Heart right ventricle (tissue), 16 donors: ENCODE results near the gene RXRA. TPM values are rescaled to one million over a fixed set of nuclear protein-coding genes. Genes with fewer than 3 reads are reported as not detected.

Experiments
- ATAC-seq, 8 donors: fragments of 200-7000 bp; cut with Tn5 transposase; one replicate each; pipeline ENCODE4 v1.9.1; 2020; ENCODE audit warnings: mild to moderate bottlenecking in 8 of 8, moderate library complexity in 8 of 8, moderate number of reproducible peaks in 1 of 8
- DNase-seq, 2 donors: peaks; one replicate each; pipeline ENCODE4 v3.0.0-alpha.2; 2020
- H3K27ac ChIP-seq, 10 donors: fragments of 200-600 bp; sonication (generic) in 2 of 10; one replicate each; pipeline versions ENCODE4 v1.5.0 to v1.8.0; 2020 to 2022; ENCODE audit warnings: mild to moderate bottlenecking in 3 of 10
- H3K27me3 ChIP-seq, 7 donors: fragments of 200-600 bp; one replicate each; pipeline ENCODE4 v1.8.0; 2021 to 2022; ENCODE audit warnings: mild to moderate bottlenecking in 2 of 7
- H3K36me3 ChIP-seq, 9 donors: fragments of 200-600 bp; sonication (generic) in 1 of 9; one replicate each; pipeline versions ENCODE4 v1.5.0 to v1.8.0; 2020 to 2022; ENCODE audit warnings: mild to moderate bottlenecking in 2 of 9
- H3K4me1 ChIP-seq, 9 donors: fragments of 200-600 bp; sonication (generic) in 1 of 9; one replicate each; pipeline versions ENCODE4 v1.5.0 to v1.8.0; 2020 to 2022; ENCODE audit warnings: mild to moderate bottlenecking in 4 of 9
- H3K4me3 ChIP-seq, 10 donors: fragments of 200-600 bp; sonication (generic) in 2 of 10; one replicate each; pipeline versions ENCODE4 v1.5.0 to v1.8.0; 2020 to 2022; ENCODE audit warnings: mild to moderate bottlenecking in 7 of 10, moderate library complexity in 2 of 10
- H3K9me3 ChIP-seq, 11 donors: fragments of 200-600 bp in 10 of 11; sonication (generic) in 2 of 11; one replicate each; pipeline versions ENCODE4 v1.5.0 to v1.8.0; 2013 to 2022; ENCODE audit warnings: mild to moderate bottlenecking in 2 of 11, control low read depth in 1 of 11, moderate library complexity in 1 of 11
- WGBS, 2 donors: extraction: QIAGEN DNeasy Blood & Tissue Kit; methylation state at CpG; one replicate each; pipeline ENCODE4 v1.1.7; 2013; ENCODE audit warnings: inconsistent platforms in 1 of 2; 5-methylcytosine and 5-hydroxymethylcytosine counted together
- intact Hi-C, 10 donors: fragments of 100-400 bp; cut with DNase I; formaldehyde crosslinking; loops; one replicate each; pipeline versions ENCODE4 v1.11.1 to v1.14.2; 2022
- polyA plus RNA-seq, 2 donors: library from polyadenylated mRNA; stranded (reverse); fragments of 200-250 nt; gene quantifications; one replicate each; pipeline ENCODE4 v1.2.3, GENCODE V29; 2013
- total RNA-seq, 10 donors: library from RNA; stranded (reverse); fragmentation: NEBNext Ultra II Directional in 3 of 10; extraction: Animal tissue kit (Norgen Biotek cat#: 25700) in 3 of 10; gene quantifications; one replicate each; pipeline versions ENCODE4 v1.2.1 to v1.2.4, GENCODE V29; 2021 to 2023
- TF ChIP-seq, protein P1 (sequence below), 9 donors: fragments of 200-600 bp; sonication (generic) in 2 of 9; IDR thresholded peaks; one replicate each; pipeline versions ENCODE4 v1.5.0 to v1.8.0; 2021 to 2022; ENCODE audit warnings: antibody characterized with exemption in 9 of 9, mild to moderate bottlenecking in 5 of 9, moderate library complexity in 1 of 9
- donor health status: Arrhythmogenic right ventricular cardiomyopathy.
- donor health status: ischemic (EF 13 %, LVEDD 7.1; RV severe dilation, severe dysfunction).
- donor health status: healthy with polysubstance abuse.
- donor health status: DM: no; HTN: yes; CAD: no.
- donor health status: DM: no; HTN: no; CAD: no.
- donor health status: ischemic (EF 25% LVEDD 6.9; RV normal size, moderate dysfunction).
- donor health status: ischemic (EF 25% LVEDD 5.7; RV mildly dilated, moderate dysfunction).
- donor health status: healthy.
- donor health status: DM: yes; HTN: yes; CAD: no.
- donor health status: Ischemic cardiomyopathy.
- donor health status: ischemic (EF 35%, LVEDD 5.7; RV mildly dilated, moderate dysfunction).
- donor health status: nonischemic (EF 11% LVEDD 7.7; RV severe dilation, severe dysfunction).
- donor health status: DM: yes; HTN: yes; CAD: no.
- donor health status: PGD.
- donor health status: ischemic (EF 29% LVEDD 5.4; RV normal size, mild dysfunction).
- donor health status: nonischemic (EF 23%, LVEDD 6.1; RV moderate dilation, normal function).

Gene RXRA
- total and polyA plus RNA-seq, 12 donors = 22.6 to 92.3 (median 42.0) TPM

DNA sequence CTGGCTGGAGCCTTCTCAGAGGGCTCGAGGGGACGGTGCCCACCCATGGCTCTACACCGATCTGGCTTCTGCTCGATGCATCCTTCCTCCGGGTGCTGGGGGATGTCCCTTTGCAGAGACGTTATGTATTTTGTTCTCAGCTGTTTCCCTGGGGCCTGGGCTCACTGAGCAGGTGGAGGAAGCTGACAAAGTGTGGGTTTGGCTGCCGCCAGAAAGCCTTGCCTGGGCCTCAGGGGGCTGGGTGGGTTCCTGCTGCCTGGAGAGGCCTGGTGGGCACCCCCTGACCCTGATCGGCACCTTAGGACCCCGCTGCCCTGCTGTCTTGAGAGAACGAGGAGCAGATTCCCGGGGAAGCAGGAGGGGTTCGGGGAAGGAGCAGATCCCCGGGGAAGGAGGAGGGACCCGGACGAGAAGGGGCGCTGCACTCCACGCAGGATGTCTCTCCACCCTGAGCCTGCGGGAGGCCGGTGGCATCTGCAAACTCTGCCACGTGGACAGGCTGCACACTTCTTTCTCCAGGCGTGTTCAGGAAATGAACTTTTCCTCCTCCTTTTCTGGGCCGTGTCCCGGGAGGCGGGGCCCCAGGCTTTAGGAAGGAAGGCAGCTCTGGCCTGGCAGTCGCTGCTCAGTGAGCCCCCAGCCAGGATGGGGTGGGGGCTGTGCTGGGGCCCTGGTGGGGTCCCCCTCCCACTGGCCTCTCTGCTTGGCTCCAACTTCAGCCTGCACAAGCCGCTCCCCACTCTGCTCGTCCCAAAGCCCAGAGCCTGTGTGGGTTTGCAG, 148.9 kb downstream of the RXRA start:
- ATAC-seq = peak; percentile 57 to 91 (median 79)
- intact Hi-C loops = no loop called here
- Histone ChIP-seq H3K4me3 (no peak overlapping the region), H3K36me3 (no peaks in the 10 kb centered on the region), H3K9me3 (no peaks in the 10 kb centered on the region), H3K27me3 (no peaks in the 10 kb centered on the region), H3K27ac (peak overlapping the region; percentile 61 to 79 (median 69)), H3K4me1 (peaks cover 14 to 46% (median 25%) of the 10 kb centered on the region in 9 donors)
- TF ChIP-seq, protein P1, sequence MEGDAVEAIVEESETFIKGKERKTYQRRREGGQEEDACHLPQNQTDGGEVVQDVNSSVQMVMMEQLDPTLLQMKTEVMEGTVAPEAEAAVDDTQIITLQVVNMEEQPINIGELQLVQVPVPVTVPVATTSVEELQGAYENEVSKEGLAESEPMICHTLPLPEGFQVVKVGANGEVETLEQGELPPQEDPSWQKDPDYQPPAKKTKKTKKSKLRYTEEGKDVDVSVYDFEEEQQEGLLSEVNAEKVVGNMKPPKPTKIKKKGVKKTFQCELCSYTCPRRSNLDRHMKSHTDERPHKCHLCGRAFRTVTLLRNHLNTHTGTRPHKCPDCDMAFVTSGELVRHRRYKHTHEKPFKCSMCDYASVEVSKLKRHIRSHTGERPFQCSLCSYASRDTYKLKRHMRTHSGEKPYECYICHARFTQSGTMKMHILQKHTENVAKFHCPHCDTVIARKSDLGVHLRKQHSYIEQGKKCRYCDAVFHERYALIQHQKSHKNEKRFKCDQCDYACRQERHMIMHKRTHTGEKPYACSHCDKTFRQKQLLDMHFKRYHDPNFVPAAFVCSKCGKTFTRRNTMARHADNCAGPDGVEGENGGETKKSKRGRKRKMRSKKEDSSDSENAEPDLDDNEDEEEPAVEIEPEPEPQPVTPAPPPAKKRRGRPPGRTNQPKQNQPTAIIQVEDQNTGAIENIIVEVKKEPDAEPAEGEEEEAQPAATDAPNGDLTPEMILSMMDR (IDR thresholded peaks at IDR 0.05) = peak in 1 of 9 donors; percentile 19
- DNase-seq = peak; percentile 80 to 87
- WGBS, 2 donors = 34 to 44% methylated on average over 27 of the region's 27 CpGs

DNA sequence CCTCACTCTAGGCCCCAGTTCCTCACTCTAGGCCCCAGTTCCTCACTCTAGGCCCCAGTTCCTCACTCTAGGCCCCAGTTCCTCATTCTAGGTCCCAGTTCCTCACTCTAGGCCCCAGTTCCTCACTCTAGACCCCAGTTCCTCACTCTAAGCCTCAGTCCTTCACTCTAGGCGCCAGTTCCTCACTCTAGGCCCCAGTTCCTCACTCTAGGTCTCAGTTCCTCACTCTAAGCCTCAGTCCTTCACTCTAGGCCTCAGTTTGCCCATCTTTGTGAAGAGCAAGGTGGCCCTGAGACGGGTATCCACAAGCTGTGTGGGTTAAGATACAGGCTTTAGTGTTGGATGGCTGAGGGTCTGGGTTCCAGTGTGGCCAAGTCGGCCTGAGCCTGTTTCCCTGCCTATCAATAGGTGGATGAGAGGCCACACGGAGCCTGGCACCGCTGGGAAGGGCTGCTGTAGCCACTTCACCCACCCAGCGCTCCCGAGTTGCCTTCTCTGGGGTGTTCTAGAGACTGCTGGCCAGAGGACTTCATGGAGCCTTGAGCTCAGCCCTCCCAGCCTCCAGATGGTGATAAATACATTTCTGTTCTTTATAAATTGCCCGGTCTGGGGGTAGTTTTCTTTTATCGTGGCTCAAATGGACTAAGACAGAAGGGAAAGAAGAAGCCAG, 150.2 kb downstream of the RXRA start:
- Histone ChIP-seq H3K36me3 (no peaks in the 10 kb centered on the region), H3K27ac (peak overlapping the region in 5 of 10 donors; percentile 1 to 62 (median 21)), H3K9me3 (no peaks in the 10 kb centered on the region), H3K27me3 (no peaks in the 10 kb centered on the region), H3K4me3 (no peak overlapping the region), H3K4me1 (peaks cover 14 to 46% (median 25%) of the 10 kb centered on the region in 9 donors)
- ATAC-seq (no peak), DNase-seq (no peak)
- TF ChIP-seq, protein P1 (IDR thresholded peaks at IDR 0.05) = no peak
- intact Hi-C loops = no loop called here
- 92 to 95% methylated on average over 9 of the region's 9 CpGs for WGBS, 2 donors

DNA sequence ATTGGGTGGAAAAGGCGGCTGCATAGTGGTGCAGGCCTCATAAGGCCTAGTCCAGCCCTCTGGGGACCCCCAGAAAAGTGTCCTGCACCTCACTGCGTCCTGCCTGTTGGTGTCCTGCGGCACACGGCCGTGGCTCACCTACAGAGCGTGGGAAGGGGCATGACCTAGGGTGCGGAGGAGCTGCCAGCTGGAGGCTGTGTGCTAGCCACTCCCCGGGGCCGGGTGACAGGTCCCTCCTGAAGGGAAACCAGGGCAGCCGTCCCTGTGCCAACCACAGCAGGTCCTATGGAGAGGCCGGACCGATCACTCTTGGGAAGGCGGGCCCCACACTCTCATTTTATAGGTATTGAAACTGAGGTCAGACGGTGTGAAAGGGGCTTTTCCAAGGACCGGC, 150.7 kb downstream of the RXRA start:
- peak overlapping the region in 4 of 10 donors; percentile 1 to 62 (median 40) for H3K27ac ChIP-seq
- no peaks in the 10 kb centered on the region for H3K27me3 ChIP-seq
- intact Hi-C loops = no loop called here
- no peaks in the 10 kb centered on the region for H3K9me3 ChIP-seq
- no peak overlapping the region for H3K4me3 ChIP-seq
- H3K4me1 ChIP-seq = peaks cover 14 to 46% (median 25%) of the 10 kb centered on the region in 9 donors
- ATAC-seq (no peak), DNase-seq (no peak)
- TF ChIP-seq, protein P1 (IDR thresholded peaks at IDR 0.05) = no peak
- 96% methylated on average over 15 of the region's 15 CpGs for WGBS, 2 donors
- H3K36me3 ChIP-seq = no peaks in the 10 kb centered on the region

DNA sequence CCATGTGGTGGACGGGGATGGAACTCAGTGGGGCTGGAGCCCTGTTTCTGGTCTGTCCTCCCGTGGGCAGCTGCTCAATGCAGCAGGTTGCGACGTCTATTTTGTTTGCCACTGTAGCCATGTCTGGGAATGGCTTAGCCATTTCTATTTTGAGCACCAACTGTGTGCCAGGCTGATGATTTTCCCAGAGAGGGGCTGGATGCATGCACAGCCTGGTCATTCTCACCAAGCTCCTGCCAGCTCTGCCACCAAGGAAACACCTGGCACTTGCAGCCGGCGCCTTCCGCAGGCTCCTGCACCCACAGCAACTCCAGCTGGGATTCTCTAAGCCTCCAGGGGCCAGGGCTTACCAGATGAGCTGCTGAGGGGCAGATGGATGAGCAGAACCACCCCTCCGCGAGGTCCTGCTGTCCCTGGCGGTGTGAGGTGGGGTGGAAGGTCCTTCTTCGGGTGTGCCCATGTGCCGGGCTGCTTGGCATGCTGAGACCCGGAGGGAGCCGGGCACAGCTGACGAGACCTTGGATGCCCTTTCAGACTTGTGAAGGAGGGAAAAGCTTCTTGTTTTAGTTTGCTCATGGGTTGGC, 151.2 kb downstream of the RXRA start:
- H3K4me3 ChIP-seq = no peak overlapping the region
- WGBS, 2 donors = 89 to 90% methylated on average over 15 of the region's 15 CpGs
- DNase-seq (no peak), ATAC-seq (no peak)
- no peaks in the 10 kb centered on the region for H3K36me3 ChIP-seq
- H3K4me1 ChIP-seq = peaks cover 14 to 43% (median 25%) of the 10 kb centered on the region in 9 donors
- TF ChIP-seq, protein P1 (IDR thresholded peaks at IDR 0.05) = no peak
- no peak overlapping the region for H3K27ac ChIP-seq
- H3K9me3 ChIP-seq = no peaks in the 10 kb centered on the region
- H3K27me3 ChIP-seq = no peaks in the 10 kb centered on the region
- intact Hi-C loops = no loop called here
